Measurements from ENCODE around the gene CCDC78.

DNA sequence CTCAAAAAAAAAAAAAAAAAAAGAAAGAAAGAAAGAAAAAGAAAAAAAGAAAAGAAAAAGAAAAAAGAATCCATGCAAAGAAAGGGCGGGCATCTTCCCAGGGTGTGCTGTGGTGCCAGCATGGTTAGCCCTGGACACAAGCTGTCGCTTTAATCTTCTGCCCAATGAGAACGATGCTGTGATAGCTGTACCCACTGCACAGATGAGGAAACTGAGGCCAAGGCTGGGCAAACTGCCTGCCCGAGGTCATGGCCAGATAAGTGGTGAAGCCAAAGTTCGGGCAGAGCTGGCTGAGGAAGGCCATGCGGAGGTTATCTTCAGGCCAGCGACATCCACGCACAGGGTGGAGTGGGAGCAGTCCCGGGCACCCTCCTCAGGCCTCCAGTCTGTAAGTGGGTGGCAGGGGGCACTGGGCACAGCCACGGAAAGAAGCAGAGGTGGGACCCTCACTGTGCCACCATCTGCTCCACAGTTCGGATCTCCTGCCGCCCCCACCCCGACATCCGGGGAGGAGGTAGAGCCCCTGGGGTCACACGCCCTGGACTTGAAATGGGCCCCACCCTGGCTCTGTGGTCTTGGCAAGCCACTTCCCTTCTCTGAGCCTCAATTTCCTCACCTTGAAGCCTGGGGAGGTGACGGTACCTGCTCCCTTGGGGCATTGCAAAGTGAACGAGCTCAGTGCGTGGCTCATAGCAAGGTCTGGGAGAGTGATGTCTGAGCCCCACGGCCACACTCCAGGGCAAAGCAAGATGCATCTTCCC lies 27.2 kb downstream of the CCDC78 start:
- TF ChIP-seq POLR2A (IDR thresholded peaks at IDR 0.05; ENCODE audit: low read depth, low read length), result no peak
- no peak for TF ChIP-seq POLR2AphosphoS5 (IDR thresholded peaks at IDR 0.05; ENCODE audit: low read depth, low read length)
- TF ChIP-seq TAF1 (IDR thresholded peaks at IDR 0.05; ENCODE audit: low read depth, low read length), result no peak
- TF ChIP-seq SPI1 (IDR thresholded peaks at IDR 0.05; ENCODE audit: low read depth, low read length), result no peak
- TF ChIP-seq PAX5 (IDR thresholded peaks at IDR 0.05; ENCODE audit: insufficient read depth, low read length, severe bottlenecking), result no peak
